ENCODE results near the gene FCER2.

Gene FCER2

DNA sequence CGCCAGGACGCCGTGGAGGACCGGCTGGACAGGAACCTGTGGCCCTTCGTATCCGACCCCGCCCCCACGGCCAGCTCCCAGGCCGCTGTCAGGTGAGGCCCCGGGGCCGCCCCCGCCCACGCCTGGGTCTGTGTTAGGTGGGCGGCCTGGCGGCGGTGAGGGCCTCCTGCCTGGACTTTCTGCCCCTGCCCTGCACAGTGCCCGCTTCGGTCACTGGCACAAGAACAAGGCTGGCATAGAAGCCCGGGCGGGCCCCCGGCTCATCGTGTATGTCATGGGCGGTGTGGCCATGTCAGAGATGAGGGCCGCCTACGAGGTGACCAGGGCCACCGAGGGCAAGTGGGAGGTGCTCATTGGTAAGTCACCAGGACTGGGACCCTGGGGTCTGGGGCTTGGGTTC is 54.8 kb downstream of the FCER2 start:
- H2AFZ ChIP-seq (ENCODE audit: low read depth, low read length): no peak overlapping the region
- H3K36me3 ChIP-seq (ENCODE audit: insufficient read depth, low read length): no peaks in the 10 kb centered on the region
- no peaks in the 10 kb centered on the region for H4K20me1 ChIP-seq (ENCODE audit: insufficient read depth, low read length)
- H3K79me2 ChIP-seq (ENCODE audit: insufficient read depth, low read length): no peaks in the 10 kb centered on the region
- no peaks in the 10 kb centered on the region for H3K9me3 ChIP-seq (ENCODE audit: insufficient read depth, low read length, severe bottlenecking)
- no peak overlapping the region for H3K4me3 ChIP-seq (ENCODE audit: low read depth in 1 of 2, low read length in 2 of 2)
- no peak for TF ChIP-seq CTCF (IDR thresholded peaks at IDR 0.05; ENCODE audit: borderline replicate concordance, extremely low read depth, low read length, poor library complexity, severe bottlenecking)
- no peak for TF ChIP-seq EZH2 (IDR thresholded peaks at IDR 0.05; ENCODE audit: borderline replicate concordance, low read depth, low read length, severe bottlenecking)
- no peaks in the 10 kb centered on the region for H3K27me3 ChIP-seq (ENCODE audit: insufficient read depth, low read length, poor library complexity)
- ATAC-seq (ENCODE audit: insufficient read depth, low read depth) (no peak), DNase-seq (no peak)
- no peak overlapping the region for H3K4me2 ChIP-seq (ENCODE audit: insufficient read depth, low read length)
- no peak overlapping the region for H3K9ac ChIP-seq (ENCODE audit: low read depth, low read length)
- H3K4me1 ChIP-seq (ENCODE audit: insufficient read depth, low read length): peaks cover 1% of the 10 kb centered on the region
- H3K27ac ChIP-seq (ENCODE audit: low read length): no peak overlapping the region

GRCh38 chr19:7646426-7646700 is 55.6 kb downstream of the FCER2 start:
- Histone ChIP-seq H3K9me3 (ENCODE audit: insufficient read depth, low read length, severe bottlenecking) (no peaks in the 10 kb centered on the region), H3K4me1 (ENCODE audit: insufficient read depth, low read length) (no peaks in the 10 kb centered on the region), H2AFZ (ENCODE audit: low read depth, low read length) (no peak overlapping the region), H3K9ac (ENCODE audit: low read depth, low read length) (no peak overlapping the region), H3K4me3 (ENCODE audit: low read depth in 1 of 2, low read length in 2 of 2) (no peak overlapping the region), H4K20me1 (ENCODE audit: insufficient read depth, low read length) (no peaks in the 10 kb centered on the region), H3K4me2 (ENCODE audit: insufficient read depth, low read length) (no peak overlapping the region), H3K27ac (ENCODE audit: low read length) (no peak overlapping the region), H3K27me3 (ENCODE audit: insufficient read depth, low read length, poor library complexity) (no peaks in the 10 kb centered on the region), H3K79me2 (ENCODE audit: insufficient read depth, low read length) (no peaks in the 10 kb centered on the region), H3K36me3 (ENCODE audit: insufficient read depth, low read length) (no peaks in the 10 kb centered on the region)
- no peak for TF ChIP-seq EZH2 (IDR thresholded peaks at IDR 0.05; ENCODE audit: borderline replicate concordance, low read depth, low read length, severe bottlenecking)
- TF ChIP-seq CTCF (IDR thresholded peaks at IDR 0.05; ENCODE audit: borderline replicate concordance, extremely low read depth, low read length, poor library complexity, severe bottlenecking): no peak
- ATAC-seq (ENCODE audit: insufficient read depth, low read depth): no peak
- DNase-seq: no peak

- Histone ChIP-seq H2AFZ (ENCODE audit: low read depth, low read length) (no peak overlapping the region), H3K27me3 (ENCODE audit: insufficient read depth, low read length, poor library complexity) (no peaks in the 10 kb centered on the region), H3K4me1 (ENCODE audit: insufficient read depth, low read length) (no peaks in the 10 kb centered on the region), H3K79me2 (ENCODE audit: insufficient read depth, low read length) (no peaks in the 10 kb centered on the region), H3K4me3 (ENCODE audit: low read depth in 1 of 2, low read length in 2 of 2) (no peak overlapping the region), H4K20me1 (ENCODE audit: insufficient read depth, low read length) (no peaks in the 10 kb centered on the region), H3K9ac (ENCODE audit: low read depth, low read length) (no peak overlapping the region), H3K4me2 (ENCODE audit: insufficient read depth, low read length) (no peak overlapping the region), H3K27ac (ENCODE audit: low read length) (no peak overlapping the region), H3K9me3 (ENCODE audit: insufficient read depth, low read length, severe bottlenecking) (no peaks in the 10 kb centered on the region), H3K36me3 (ENCODE audit: insufficient read depth, low read length) (no peaks in the 10 kb centered on the region)
- ATAC-seq (ENCODE audit: insufficient read depth, low read depth): no peak
- no peak for TF ChIP-seq CTCF (IDR thresholded peaks at IDR 0.05; ENCODE audit: borderline replicate concordance, extremely low read depth, low read length, poor library complexity, severe bottlenecking)
- no peak for TF ChIP-seq EZH2 (IDR thresholded peaks at IDR 0.05; ENCODE audit: borderline replicate concordance, low read depth, low read length, severe bottlenecking)
- DNase-seq: no peak
Observed at GRCh38 chr19:7645656-7646425, 56.1 kb downstream of the FCER2 start.
